T-helper 1 cell treated with Interleukin-12 subunit alpha and Interleukin-12 subunit beta and Interleukin-4 antibody, amounts not matched to agents 30 ng/mL and 1 ng/mL, for 36 hours (primary cell): Measurements from ENCODE around the gene SATB1. TPM values are rescaled to one million over a fixed set of nuclear protein-coding genes. Genes with fewer than 3 reads are reported as not detected.

ENCODE experiments used
- intact Hi-C: fragments of 100-400 bp; cut with micrococcal nuclease; formaldehyde crosslinking; loops from one replicate; pipeline ENCODE4 v1.15.1; 2024
- total RNA-seq: library from RNA; stranded (reverse); gene quantifications from 2 replicates; pipeline ENCODE4 v1.2.3, GENCODE V29; 2022

Gene SATB1
- total RNA-seq, 1 donor from 2014 or later, result 688 TPM

DNA sequence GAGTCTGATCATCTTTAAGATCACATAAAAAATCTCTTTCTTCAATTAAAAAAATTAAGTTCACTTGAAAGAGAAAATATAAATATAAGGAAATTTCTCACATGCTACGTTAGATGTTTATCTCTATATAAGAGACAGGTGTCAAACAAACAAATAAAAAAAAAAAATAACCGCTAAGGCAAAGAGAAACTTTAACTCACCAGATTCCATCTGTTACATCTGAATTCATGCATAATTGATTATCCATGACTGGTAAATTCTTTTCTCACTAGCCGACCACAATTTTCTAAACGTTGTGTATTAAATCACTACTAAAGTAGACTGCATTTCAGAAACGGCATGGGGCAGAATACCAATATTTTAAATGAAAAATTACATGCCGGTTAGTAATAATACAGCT, 9.6 kb upstream of the SATB1 start:
- intact Hi-C loops, result loop anchor here (1.0 to 10.0 kb wide), 4 partner anchors 8 to 1753 kb away; partner anchors contain the start of genes RAB5A and SGO1

- intact Hi-C loops, result loop anchor here (1.0 to 10.0 kb wide), 3 partner anchors 21 to 1755 kb away; partner anchors contain the start of genes RAB5A and SGO1
Measured at GRCh38 chr3:18432752-18433151, 7.6 kb upstream of the SATB1 start.

DNA sequence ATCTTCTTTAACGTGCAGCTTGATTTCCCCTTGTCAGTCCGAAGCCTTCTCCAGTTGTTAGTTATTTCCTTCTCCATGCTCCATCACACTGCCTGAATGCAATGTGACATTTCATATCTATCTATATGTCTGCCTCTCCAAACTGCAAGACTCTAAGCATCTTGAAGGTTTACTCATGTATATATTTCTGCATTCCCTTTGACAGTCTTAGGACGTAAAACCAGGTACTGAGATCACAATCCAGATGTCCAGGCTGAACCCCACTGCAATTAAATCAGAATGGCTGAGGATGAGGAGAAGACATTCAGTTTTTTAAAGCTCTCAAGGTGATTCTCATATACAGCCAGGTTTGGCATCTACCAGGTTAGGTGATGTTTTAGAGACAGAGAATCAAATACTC, 6.1 kb upstream of the SATB1 start:
- intact Hi-C loops, result loop anchor here (5.0 to 10.0 kb wide), 2 partner anchors 1514 to 1756 kb away; partner anchors contain the start of genes RAB5A and SGO1

DNA sequence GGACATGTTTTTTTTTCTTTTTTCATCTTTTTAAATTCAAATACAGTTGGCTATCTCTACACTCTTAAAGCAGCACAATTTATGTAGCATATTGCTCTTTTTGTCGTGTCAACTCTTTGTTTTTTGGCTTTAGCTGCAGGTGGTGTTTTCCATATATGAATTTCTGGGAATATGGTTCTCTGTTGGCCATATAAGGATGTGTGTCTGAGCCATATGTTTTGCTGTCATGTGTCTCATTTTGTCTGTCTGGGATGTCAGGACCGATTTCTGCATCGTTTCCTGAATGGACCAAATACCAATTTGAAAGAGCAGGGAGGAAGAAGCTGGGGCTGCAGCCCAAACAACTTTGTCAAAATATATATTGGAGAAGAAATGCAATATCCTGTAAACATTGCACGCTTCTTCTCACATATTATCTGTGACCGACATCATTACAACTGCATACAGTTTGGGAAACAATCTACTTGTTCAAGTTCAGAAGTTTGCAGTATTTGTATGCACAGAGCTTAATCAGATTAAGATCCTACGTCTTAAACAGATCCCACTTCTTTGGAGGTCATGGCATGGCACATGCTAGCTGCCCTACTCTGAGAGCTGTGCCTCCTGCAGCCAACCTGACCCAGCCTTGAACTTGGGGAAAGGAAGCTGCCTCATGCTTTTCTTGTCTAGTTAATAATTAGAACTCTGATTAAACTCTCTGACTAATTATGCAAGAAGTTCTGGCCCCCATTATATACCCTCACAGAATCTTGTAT, 4.0 kb upstream of the SATB1 start:
- intact Hi-C loops, result loop anchor here (5.0 kb wide), 1 partner anchor 1542 kb away; no protein-coding TSS in a partner anchor

DNA sequence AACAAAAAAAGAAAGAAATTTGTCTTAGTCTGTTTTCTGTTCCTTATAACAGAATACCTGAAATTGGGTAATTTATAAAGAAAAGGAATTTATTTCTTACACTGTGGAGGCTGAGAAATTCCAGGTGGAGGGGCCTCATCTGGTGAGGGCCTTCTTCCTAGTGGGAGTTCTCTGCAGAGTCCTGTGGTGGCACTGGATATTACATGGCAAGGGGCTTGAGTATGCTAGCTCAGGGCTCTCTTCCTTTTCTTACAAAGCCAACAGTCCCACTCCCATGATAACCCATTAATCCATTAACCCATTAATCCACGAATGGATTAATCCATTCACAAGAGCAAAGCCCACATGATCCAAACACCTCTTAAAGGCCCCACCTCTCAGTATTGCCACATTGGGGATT, 2.9 kb upstream of the SATB1 start:
- intact Hi-C loops, result loop anchor here (5.0 kb wide), 1 partner anchor 1541 kb away; no protein-coding TSS in a partner anchor

DNA sequence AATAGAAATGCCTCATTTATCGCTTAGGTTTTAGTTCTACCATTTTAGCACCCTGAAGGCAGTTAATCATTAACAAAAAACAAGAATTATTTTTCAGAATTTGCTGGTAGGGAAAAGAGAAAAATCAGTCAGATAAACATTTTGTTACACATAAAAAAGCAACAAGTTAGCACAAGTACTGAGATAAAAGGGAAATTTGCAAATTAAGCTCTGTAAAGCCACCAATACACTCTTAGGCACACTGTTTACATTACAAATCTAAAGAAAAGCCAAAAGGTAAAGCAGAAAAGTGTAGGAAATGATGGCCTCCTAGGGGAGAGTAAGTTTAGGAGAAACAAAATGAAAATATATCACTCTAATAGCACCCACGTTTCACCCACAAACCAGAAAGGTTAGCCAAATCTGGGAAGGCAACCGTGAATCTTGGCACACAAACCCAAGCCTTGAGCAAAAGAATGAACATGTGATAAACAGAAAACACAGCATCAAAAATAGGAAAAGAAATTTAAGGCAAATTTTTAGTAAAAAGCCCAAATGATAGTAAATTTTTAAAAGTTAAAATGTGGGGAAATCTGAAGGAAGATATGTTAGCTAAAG, 1.6 kb upstream of the SATB1 start:
- intact Hi-C loops, result loop anchor here (1.0 to 5.0 kb wide), 4 partner anchors 8 to 1539 kb away; no protein-coding TSS in a partner anchor

GRCh38 chr3:18425641-18426257, 610 bp upstream of the SATB1 start:
- intact Hi-C loops, result loop anchor here (1.0 to 5.0 kb wide), 4 partner anchors 9 to 1538 kb away; no protein-coding TSS in a partner anchor

GRCh38 chr3:18424213-18424728, 868 bp downstream of the SATB1 start:
- intact Hi-C loops, result no loop called here

- intact Hi-C loops, result loop anchor here (1.0 to 2.0 kb wide), 4 partner anchors 9 to 335 kb away; no protein-coding TSS in a partner anchor
Measured at GRCh38 chr3:18423401-18424212, 1.5 kb downstream of the SATB1 start.

- intact Hi-C loops, result loop anchor here (1.0 to 2.0 kb wide), 4 partner anchors 9 to 335 kb away; no protein-coding TSS in a partner anchor
Measured at GRCh38 chr3:18422972-18423371, 2.2 kb downstream of the SATB1 start.

DNA sequence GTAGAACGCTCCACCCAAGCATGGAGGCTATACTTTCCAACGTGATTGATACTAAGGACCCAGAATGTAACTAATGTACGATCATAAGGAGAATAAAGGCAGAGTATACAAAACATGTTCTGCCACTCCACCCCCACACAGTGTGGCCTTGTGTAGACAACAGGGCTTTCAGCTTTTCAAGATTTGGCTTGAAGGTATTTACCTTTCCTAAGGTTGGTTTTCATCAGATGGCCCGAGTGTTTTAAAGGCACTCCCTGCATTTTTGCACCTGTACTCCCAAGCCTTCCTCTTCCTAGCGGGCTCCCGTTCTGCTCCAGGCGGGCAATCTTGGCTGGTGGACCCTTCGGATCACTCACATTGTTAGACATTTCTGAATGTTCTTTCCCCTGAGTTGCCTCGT, 4.6 kb downstream of the SATB1 start:
- intact Hi-C loops, result loop anchor here (1.0 kb wide), 1 partner anchor 8 kb away; no protein-coding TSS in a partner anchor

GRCh38 chr3:18419232-18419631, 5.9 kb downstream of the SATB1 start:
- intact Hi-C loops, result loop anchor here (2.0 to 10.0 kb wide), 2 partner anchors 340 to 674 kb away; partner anchors contain the start of gene TBC1D5

GRCh38 chr3:18417904-18418572, 7.1 kb downstream of the SATB1 start:
- intact Hi-C loops, result loop anchor here (2.0 to 10.0 kb wide), 3 partner anchors 15 to 673 kb away; partner anchors contain the start of gene TBC1D5

DNA sequence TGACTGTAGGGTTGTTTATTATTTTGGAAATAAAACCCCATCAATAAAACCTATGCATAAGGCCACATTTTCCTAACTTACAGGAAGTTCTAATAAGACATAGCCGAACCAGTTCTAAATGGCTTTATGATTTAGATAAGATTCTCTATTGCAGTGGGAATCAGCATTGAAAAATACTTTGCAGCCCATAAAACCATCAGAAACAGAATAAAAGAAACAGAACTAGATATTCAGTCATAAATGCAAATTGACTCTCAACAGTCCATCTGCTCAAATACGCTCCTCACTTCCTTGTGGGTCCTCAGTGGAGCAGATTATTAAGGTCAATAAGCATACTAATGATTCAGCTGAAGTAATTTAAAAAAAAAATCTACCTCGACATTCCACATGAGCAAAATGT, 8.8 kb downstream of the SATB1 start:
- intact Hi-C loops, result loop anchor here (2.0 to 10.0 kb wide), 2 partner anchors 14 to 672 kb away; partner anchors contain the start of gene TBC1D5

- intact Hi-C loops, result loop anchor here (2.0 to 10.0 kb wide), 2 partner anchors 13 to 671 kb away; partner anchors contain the start of gene TBC1D5
Measured at GRCh38 chr3:18415839-18416238, 9.3 kb downstream of the SATB1 start.

DNA sequence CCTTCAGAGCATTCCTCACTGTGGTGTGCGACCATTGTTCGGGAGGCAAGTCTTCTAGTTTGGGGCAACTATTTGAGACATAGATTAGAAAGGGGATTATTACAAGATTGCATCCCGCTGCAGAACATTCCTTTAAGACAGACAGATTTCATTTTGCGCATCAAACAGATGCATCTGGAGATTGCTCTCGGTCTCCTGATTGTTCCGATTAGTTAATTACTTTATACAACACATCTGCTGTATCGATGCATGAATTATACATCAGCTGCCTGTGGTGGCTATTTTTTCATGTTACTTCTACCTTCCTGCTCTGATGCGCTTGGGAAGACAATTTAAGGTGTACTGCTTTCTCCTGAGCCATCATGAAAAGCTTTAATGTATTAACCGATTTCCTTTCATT, 10.0 kb downstream of the SATB1 start:
- intact Hi-C loops, result loop anchor here (10.0 kb wide), 1 partner anchor 670 kb away; the partner anchor contains the start of gene TBC1D5

GRCh38 chr3:18412684-18413083, 12.5 kb downstream of the SATB1 start:
- intact Hi-C loops, result loop anchor here (1.0 to 10.0 kb wide), 2 partner anchors 8 to 668 kb away; partner anchors contain the start of gene TBC1D5

DNA sequence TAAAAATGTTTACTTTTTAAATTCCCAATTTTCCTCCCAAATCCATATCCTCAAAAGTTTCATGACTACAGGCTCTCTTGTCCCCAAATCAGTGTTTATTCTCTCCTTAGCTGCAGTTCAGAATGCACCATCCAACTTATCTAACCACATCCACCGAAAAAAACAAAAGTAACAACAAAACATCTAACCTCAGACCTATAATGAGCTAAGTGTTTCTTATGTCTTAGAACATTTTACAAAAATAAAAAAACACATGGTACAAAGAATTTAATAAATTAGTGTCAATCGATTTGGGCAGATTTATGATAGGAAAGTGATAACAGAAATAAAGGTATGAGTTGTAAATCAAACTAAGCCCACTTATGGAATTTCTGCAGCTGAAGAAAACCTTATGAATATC, 13.6 kb downstream of the SATB1 start:
- intact Hi-C loops, result loop anchor here (1.0 to 10.0 kb wide), 3 partner anchors 15 to 667 kb away; partner anchors contain the start of gene TBC1D5

DNA sequence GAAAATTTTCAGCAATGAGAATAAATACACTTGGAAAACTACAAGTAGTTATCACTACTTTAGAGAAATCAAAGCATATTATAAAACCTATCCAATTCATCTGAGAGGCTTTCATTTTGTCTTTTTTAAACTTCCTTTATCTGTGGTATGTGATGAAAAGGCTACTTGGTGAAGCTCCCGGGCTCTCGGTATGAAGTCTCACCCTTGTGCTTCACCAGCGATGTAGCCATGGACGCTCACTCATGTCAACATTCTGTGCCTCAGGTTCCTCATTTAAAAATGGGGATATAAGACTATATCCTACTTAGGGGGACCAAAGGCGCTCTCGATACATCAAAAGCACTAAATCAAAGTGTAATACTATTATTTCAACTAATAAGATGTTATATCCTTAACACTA, 14.9 kb downstream of the SATB1 start:
- intact Hi-C loops, result loop anchor here (1.0 to 10.0 kb wide), 4 partner anchors 8 to 665 kb away; partner anchors contain the start of gene TBC1D5
